HG02623 (cell line): ENCODE results near the gene BCAS3.

Experiments
- ATAC-seq: cut with Tn5 transposase; IDR thresholded peaks from one replicate; pipeline ENCODE4 v1.9.1; 2021; ENCODE audit warnings: moderate library complexity; ENCODE audit not compliant: unreplicated experiment

Gene BCAS3

DNA sequence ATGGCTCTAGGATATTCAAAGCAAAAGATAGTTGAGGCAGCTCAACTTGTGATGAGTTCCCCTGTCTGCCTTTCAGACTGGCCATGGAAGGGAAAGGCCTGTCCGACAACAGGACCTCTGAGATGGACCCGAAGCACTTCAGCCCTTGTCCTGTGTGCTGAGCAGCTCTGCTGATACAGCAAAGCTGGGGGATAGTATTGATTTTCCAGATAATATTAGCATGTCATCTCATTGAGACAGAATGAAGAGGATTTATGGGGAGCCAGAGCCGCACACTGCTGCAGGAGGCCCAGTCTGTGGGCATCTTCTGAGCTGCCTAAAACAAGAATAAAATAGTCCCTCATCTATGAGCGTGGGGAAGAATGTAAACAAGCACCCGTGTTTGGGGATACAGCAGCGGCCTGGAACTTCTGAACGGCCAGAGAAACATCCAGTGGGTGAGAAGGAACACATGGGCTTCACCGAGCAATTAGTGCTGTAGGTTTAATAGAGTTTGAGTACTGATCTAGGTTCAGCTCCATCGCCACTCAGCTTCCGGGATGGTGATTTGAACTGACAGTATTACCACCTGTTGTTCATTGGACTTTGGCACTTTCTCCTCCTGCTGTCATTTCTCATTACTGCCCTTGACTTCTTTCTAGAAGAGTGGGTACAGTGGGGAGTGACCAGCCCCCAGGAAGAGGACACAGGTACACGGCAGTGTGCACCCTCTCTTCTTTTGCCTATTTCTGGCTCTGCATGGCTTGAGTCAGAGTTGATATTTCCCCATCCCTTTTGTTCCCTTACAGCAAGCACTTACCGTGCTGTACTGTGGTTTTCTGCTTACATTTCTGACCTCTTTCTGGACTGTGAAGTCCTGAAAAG, 625.5 kb downstream of the BCAS3 start:
- ATAC-seq, result no peak

DNA sequence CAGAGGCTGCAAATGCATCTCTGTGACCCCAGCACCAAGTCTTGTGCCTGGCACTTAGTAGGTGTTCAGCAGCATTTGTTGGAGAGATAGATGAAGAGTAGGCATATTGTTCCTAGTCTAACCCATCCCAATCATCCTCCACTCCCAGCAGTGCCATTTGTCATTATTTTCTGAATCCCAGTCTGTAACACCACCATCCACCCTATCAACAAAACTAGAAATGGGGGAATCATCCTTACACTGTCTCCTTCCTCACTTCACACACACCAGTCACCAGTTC, 626.1 kb downstream of the BCAS3 start:
- ATAC-seq, result no peak

DNA sequence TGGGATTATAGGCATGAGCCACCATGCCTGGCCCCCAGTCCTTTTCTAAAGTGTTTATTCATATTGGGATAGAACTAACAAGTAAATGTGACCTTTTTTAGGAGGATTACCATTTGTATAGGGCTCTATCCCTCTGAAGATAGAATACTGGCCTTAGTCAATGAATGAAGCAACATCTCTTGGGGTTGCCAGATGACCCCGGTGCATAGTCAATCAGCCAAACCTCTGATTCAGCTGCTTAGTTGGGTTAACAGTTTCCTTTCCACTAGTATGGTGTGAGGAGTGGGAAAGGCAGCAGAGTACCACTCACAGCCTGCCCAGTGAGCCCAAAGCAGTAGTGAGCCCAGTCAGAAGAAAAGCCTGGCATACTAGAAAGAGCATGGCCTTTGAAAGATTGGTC, 627.4 kb downstream of the BCAS3 start:
- ATAC-seq, result no peak

DNA sequence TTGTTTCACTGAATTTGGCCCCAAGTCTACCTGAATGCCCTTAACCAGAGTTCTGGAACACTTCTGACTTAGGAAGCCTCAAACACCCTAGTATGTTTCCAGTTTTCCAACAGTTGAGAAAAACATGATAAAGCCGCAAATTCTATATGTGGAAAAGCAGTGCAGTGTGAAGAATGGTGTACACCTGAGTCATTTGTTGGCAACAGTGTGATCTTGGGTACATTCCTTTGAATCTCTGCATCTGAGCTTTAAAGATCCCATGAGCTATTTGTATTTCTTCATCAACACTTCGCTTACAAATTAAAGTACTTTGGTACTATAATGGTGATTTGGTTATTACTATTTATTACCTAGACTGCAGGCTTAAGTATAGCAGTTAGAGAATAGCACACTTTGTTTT, 628.4 kb downstream of the BCAS3 start:
- no peak for ATAC-seq

DNA sequence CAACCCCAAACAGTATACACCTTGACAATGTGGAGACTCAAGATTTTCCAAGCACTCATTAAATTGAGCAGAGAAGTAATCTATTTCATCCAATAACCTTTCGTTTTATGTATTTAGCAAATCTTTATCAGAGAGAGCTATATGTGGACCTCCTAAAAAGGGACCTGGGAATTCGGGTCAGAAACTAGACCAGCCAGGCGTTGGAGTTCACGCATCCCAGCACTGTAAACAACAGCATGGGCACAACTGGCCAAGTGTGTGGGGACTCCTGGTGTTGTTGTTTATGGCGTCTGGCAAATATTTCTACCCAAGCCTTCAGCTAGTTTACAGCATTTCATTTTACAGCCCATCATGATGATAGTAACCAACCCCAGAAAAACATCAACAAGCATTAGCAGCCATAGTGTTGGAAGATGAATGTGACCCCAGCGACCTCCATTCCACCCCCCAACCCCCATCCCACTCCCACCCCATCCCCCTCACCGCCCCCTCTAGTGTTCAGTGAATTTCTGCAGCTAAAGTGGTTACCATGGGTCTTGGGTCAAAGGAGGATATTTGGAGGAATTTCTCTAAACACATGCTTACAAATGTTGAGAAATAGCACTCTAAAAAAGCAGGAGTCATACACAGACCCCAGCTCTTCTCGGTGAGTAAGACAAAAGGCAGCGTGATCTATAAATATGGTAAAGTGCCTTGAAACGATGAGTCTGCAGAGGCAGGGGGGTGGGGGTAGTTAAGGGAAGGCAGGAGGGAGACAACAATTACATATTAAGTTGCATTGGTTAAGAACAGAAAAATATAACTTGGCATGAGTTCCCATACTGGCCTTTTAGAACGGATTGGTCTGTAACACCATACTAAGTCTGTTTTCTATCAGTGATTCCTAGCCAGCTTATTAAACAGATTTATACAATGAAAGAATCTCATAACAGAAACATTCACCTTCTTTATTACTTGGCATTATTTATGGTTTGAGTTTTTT, 630.5 kb downstream of the BCAS3 start:
- ATAC-seq, result no peak

DNA sequence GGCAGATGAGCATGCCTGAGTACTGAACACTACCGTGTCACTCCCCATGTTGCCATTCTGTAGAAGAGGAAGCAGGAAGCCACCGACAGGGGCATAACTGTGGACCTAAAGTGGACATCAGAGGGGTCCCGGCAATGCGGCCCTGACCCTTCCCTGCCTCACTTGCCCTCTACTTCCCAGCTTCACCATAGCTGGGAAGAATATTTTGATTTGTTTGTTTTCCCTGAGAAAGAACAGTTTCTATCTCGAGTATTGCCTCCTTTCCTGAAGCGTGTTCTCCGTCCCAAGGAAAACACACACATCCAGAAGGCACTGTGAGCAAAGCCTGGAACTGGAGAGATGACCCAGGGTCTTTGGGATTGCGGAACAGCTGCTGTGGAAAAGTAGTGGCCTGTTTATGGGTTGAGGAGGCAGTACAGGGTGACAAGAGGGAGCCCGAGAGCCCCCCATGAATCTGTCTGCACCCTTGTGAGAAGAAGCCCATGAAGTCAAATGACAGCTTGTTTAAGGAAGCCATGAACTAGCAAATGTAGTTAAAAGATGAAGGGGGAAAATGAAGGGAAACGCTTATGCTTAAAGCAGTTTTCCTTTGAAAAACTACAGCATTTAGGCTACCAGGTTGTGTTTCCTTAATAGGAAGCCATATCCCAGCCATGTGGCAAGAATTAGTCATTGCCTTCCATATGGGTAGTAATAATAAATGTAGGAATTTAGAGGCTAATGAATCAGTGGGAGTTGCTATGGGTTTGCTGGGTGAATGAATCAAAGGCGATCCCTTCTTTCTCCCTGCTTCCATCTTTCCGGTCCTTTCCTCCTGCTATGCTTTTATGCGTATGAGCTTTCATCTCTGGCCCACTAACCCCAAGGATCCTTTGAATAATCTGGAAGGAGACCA, 632.0 kb downstream of the BCAS3 start:
- no peak for ATAC-seq

DNA sequence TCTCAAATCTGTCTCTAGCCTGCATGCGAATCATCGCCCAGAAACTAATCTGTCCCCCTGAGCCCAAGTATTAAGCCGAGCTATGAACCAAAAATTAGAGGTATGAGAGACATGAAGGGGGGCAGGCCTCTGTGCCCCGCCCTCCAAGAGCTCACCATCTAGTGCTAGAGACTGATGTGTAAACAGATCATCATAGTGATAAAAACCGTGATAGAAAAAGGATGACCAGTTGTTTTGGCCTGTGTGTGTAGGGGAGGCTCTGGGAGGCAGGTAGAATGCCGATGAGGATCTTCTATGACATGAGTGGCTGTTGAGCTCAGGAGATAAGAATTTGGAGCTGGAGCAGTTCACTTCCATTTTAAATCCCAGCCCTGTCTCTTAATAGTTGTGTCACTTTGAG, 632.9 kb downstream of the BCAS3 start:
- ATAC-seq, result no peak

DNA sequence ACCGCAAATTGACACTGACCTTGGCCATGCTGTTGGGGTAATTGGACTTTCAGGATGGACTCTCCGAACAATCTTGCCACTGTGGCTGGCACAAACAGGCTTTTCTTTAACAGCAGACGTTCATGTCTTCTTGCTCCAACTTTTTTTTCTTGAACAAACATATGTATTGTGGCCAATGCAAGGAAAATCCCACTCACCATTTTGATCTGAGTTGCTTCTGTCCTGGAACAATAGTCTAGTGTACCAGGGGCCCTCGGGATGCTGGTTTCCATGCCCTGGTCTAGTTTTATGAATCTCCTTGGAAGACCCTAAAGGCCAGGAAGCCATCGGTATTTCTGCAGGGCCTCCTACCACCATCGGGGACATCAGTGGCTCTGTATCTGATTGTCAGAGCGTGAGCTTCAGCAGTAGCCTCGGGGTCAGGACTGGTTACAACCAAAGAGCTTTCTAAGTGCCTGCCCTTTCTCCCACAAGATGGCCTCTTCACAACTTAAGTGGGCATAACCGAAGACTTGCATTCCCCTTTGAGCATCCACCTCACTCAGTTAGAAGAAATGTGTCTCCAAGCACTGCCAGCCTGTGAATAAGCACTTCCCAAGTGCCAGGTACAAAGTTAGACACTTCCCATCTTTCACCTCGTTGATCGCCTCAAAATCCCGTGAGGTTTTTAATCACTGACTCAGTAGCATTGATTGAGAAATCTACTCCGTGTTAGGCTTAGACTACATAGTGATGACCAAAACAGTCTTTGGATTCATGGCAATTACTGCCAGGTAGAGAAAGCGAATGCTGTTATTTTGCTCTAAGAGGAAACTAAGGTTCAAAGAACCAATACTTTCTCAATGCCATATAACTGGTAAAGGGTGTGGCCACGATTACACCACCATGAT, 635.0 kb downstream of the BCAS3 start:
- ATAC-seq, result no peak

DNA sequence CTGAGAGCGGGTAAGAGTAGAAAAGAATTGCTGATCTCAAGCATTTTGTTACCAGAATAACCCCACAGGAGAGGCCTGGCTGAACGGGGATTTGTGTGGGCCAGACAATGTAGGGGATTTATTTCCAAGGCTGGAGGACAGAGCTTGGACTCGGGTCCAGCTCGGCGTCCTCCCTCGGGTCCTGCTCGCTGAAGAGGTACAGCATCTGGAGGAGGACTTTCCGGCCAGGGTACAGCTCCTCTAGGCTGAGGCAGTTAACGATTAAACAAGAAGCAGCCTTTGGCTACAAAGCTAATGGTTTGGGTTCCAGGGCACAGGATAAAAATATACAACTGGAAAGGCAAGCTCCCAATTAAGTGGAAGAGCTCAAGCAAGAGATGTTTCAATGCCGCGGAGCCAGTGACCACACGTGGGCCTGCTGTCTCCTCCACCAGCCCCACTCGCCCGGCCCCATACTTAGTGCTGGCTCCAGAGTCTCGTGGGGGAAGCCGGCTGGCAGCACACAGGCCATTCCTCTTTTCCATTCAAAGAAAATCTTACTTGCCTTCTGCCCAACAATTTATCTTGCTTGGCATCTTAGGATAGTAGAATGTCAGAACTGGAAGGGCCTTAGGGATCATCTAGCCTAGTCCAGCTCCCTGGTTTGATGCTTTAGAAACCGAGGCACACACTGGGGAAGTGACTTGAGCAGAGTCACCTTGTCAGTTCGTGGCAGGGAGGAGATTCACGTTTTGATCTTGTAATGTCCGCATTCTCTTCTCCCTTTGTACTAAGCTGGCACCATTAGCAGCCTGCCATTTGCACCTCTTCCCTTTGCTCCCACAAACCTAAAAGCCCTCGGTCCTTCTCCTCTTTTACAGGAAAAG, 636.0 kb downstream of the BCAS3 start:
- no peak for ATAC-seq

DNA sequence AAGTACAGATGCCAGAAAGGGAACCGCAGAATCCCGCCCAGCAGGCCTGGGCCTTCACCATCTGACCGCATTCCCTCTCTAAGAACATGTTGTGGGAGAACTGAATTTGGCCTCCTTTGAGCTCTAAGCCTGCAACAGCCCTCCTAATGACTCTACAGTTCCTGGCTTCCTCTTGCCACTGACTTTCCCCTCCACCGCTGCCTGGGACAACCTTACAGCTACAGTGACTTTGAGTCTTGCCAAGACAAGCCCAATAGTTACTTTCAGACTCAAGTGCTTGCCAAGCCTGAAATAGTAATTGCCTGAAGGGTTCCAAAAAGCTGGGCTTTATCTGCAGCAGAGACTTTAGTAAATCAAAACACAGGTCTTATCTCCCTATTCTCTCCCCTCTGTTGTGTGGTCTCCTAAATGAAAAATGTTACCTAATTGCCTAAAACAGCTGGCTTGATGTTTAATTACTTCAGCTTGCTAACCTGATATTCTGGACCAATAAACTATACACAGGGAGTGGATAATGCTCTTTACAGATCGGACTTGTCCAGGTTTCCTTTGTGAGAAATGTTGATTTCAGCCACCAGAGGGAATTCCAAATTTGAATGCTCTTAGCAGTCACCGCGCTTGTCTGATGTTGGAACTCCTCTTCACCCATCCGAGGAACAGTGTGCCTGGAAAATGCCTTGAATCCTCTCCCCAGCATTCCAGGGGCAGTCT, 636.9 kb downstream of the BCAS3 start:
- no peak for ATAC-seq

DNA sequence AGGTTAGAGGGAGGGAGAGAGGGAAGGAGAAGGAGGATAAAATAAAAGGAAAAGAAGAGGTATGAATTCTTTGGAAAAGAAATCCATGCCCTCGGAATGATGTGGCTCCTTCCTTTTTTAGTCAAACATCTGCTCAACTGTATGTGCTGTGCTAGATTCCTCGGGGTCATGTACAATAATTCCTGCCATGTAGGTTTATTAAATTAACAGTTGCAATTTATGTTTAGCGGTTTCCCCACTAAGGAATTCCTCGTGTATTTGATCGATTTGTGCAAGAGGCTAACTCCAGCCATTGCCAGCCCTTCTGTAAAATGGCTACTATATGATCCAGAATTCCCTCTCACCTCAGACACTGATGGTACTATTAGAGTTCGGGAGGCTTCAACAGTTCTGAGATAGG, 639.0 kb downstream of the BCAS3 start:
- ATAC-seq, result no peak

DNA sequence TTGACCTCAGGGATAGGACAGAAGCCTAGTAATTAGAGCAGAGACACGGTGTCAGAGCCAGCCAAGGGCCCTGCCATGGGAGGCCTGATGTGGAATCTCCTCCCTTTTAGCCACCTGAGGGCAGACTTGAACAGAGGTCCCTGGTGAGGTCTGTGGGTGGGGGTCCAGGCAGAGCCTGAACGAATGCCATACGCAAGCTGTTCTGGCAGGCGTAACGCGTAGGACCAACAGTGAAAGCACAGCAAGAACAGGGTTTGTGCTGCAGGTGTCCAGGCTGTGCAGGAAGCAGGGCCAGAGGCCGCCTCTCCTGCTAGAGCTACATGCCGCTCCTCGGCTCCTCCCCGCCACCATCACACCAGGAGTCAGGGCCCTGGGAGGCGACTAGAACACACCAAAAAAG, 640.1 kb downstream of the BCAS3 start:
- ATAC-seq, result no peak

DNA sequence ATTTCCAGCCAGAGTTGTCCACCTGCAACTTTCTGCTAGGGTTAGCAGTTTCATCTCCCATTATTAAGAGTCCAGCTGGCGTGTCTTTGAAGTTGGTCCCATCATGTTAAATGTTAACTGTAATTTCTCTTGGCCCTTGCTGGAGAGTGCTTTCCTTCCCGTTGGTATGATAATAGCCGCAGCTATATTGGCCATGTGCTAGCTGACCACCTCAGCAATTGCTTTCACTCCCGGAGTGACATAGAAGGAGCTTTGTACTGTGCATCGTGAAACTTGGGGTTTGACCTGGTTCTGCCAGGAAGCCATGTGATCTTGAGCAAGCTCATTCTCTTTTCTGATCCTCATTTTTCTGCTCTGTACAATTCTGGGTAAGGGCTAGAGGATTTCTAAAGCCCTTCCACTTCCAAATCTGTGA, 641.0 kb downstream of the BCAS3 start:
- no peak for ATAC-seq

DNA sequence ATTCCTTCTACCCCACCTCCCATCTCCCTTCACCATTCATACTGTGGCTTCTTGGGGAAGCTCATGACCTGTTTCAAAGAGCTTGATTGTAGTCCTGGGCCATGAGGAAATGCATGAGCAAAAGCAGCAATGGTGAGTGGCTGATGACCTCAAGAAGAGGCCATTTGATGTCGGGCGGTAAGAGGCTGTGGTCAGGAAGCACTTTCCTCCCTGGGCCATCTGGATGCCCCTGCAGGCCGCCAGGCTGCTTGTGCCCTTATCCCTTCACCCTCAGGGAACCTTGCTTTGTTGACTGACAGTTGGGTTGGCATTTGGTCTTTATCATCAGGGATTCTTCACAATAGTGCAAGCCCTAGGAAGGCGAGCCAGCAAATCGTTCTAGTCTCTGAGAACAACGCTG, 643.7 kb downstream of the BCAS3 start:
- no peak for ATAC-seq

DNA sequence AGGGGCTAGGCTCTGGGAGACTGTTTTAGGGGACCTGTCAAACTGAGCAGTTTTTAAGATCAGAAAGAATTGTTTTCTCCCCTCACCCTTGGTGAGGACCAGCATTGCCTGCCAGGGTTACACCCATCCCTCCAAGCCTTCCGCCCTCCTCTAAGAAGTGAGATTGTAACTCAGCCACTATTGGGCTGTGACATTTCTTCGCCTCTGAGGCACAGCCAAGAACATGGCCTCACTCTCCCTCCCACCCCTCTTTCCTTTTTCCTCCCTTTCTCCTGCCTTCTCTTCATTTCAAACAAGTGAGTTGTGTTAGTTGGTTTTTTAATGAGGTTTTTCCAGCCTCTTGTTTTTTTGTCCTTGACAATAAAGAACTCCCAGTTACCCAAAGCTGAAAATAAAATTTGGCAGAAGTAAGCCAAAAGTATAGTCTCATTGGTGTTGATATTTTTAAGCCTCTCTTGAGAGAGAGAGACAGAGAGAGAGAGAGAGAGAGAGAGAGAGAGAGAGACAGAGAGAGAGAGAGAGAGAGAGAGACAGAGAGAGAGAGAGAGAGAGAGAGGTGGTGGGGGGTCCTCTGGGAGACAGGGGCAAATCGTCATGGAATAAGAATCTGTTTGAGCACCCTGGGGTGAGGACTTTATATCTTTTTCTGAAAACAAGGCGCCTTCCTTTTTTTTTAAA, 644.8 kb downstream of the BCAS3 start:
- ATAC-seq, result no peak

DNA sequence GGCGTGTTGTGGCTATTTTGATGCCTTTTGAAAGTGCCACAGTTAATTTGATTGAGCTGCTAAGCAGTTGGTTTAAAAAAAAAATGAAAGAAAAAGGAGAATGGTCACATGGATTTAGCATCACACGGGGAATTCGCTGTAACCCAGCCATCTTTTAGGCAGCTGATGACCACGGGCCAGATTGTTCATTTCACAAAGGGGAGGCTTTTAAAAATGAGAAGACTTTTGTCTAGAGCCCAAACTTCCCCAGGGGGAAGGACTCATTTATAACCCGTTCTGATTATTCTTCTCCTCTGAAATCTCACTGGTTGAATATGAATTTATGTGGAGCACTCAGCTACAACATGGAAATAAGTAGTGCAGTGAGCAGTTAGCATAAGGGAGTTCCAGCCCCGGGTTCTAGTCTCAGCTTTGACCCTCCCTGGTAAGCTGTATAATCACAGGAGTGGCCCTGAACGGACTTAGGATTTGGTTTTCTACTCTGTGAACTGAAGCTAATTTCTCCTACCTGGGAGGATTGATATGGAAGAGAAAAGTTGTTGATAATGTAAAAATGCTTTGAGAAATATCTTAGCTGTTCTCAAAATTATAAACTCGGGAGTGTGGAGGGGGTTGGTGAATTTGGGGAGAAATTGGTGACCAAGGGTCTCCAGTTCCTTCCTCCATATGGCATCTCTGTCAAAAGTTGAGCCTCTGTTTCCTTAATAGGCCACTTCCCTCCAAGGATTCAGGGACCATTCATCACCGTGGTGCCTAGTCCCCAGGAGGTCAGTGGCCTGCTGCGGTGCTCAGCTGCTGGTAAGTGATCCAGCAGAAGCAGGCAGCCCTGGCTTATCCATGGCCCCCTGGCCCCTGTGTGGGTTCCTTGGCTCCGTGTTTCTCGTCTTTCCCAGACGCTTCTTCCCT, 645.6 kb downstream of the BCAS3 start:
- ATAC-seq, result no peak
